HepG2 (cell line): Measurements from ENCODE around the gene HSD11B2. TPM values are rescaled to one million over a fixed set of nuclear protein-coding genes. Genes with fewer than 3 reads are reported as not detected.

Source experiments
- CEBPG ChIP-seq: IDR thresholded peaks from 2 replicates; pipeline ENCODE4 v1.6.1; 2016
- EED ChIP-seq: sonication (generic); formaldehyde crosslinking; IDR thresholded peaks from 2 replicates; pipeline ENCODE4 v1.5.0; 2020; ENCODE audit warnings: mild to moderate bottlenecking, missing genetic modification reagents
- GATAD1 ChIP-seq: IDR thresholded peaks from 2 replicates; pipeline ENCODE4 v1.6.1; 2016; ENCODE audit warnings: missing genetic modification reagents, missing compliant biosample characterization
- HNRNPH1 ChIP-seq: fragments of 200-400 bp; formaldehyde crosslinking; optimal IDR thresholded peaks from 2 replicates; pipeline ENCODE3; 2017; ENCODE audit warnings: mild to moderate bottlenecking, low read depth, low read length
- MBD4 ChIP-seq: IDR thresholded peaks from 2 replicates; pipeline ENCODE4 v1.6.1; 2012; ENCODE audit warnings: low read length, inconsistent platforms, borderline replicate concordance
- REPIN1 ChIP-seq: sonication (generic); formaldehyde crosslinking; IDR thresholded peaks from 2 replicates; pipeline ENCODE4 v1.8.0; 2022; ENCODE audit warnings: missing genetic modification reagents, low read depth, mild to moderate bottlenecking, borderline replicate concordance
- SIX4 ChIP-seq: sonication (generic); formaldehyde crosslinking; IDR thresholded peaks from 2 replicates; pipeline ENCODE4 v1.4.0; 2020; ENCODE audit warnings: missing genetic modification reagents
- TGIF2 ChIP-seq: IDR thresholded peaks from 2 replicates; pipeline ENCODE4 v1.6.1; 2016; ENCODE audit warnings: control low read depth, missing compliant biosample characterization
- ZFX ChIP-seq: sonication (generic); formaldehyde crosslinking; IDR thresholded peaks from 2 replicates; pipeline ENCODE4 v1.4.0; 2020; ENCODE audit warnings: mild to moderate bottlenecking, low read depth, missing genetic modification reagents, moderate library complexity
- ZNF225 ChIP-seq: sonication (generic); formaldehyde crosslinking; IDR thresholded peaks from 2 replicates; pipeline ENCODE4 v1.4.0; 2020; ENCODE audit warnings: mild to moderate bottlenecking, missing genetic modification reagents
- ZNF550 ChIP-seq: sonication (generic); formaldehyde crosslinking; IDR thresholded peaks from 2 replicates; pipeline ENCODE4 v1.4.0; 2020; ENCODE audit warnings: mild to moderate bottlenecking, missing genetic modification reagents, borderline replicate concordance
- polyA plus RNA-seq, 8 experiments: library from polyadenylated mRNA; depleted of rRNA in 3 of 8; stranded (reverse) in 7 of 8; unstranded in 1 of 8; fragments of >200 nt; fragmentation: Illumina TruSeq in 4 of 8; extraction: Trizol in 4 of 8; gene quantifications; 2 replicates each; pipeline versions ENCODE4 v1.2.1 to v1.2.3, GENCODE V29; 2011 to 2016; ENCODE audit warnings: low read depth in 4 of 8, missing spikeins in 1 of 8, mixed read lengths in 1 of 8; ENCODE audit not compliant: insufficient read depth in 1 of 8
- total RNA-seq, 5 experiments: library from RNA; depleted of rRNA; stranded (reverse); fragments of >200 nt; fragmentation: Illumina TruSeq; extraction: Trizol; gene quantifications; 2 replicates each; pipeline ENCODE4 v1.2.3, GENCODE V29; 2016; ENCODE audit warnings: low read depth in 1 of 5
- TF ChIP-seq, protein P1 (sequence below): IDR thresholded peaks from 2 replicates; pipeline ENCODE4 v1.6.1; 2012; ENCODE audit warnings: inconsistent platforms
- TF ChIP-seq, protein P2 (sequence below): sonication (generic); formaldehyde crosslinking; IDR thresholded peaks from 2 replicates; pipeline ENCODE4 v1.4.0; 2020; ENCODE audit warnings: missing genetic modification reagents
- TF ChIP-seq, protein P3 (sequence below): sonication (generic); formaldehyde crosslinking; IDR thresholded peaks from 2 replicates; pipeline ENCODE4 v1.4.0; 2020; ENCODE audit warnings: missing genetic modification reagents, borderline replicate concordance
- TF ChIP-seq, protein P4 (sequence below): sonication (generic); formaldehyde crosslinking; IDR thresholded peaks from 2 replicates; pipeline ENCODE4 v1.4.0; 2020; ENCODE audit warnings: missing genetic modification reagents
- TF ChIP-seq, protein P5 (sequence below): sonication (generic); formaldehyde crosslinking; IDR thresholded peaks from 2 replicates; pipeline ENCODE4 v1.8.0; 2022; ENCODE audit warnings: low read depth, missing genetic modification reagents
- TF ChIP-seq, protein P6 (sequence below): sonication (generic); formaldehyde crosslinking; IDR thresholded peaks from 2 replicates; pipeline ENCODE4 v1.4.0; 2020; ENCODE audit warnings: missing genetic modification reagents

Gene HSD11B2
- total and polyA plus RNA-seq, 2 of the 13 experiments (the other 11 are each of a cell fraction or from before 2014, with no cell fraction given) = 8.9 to 13.6 TPM

DNA sequence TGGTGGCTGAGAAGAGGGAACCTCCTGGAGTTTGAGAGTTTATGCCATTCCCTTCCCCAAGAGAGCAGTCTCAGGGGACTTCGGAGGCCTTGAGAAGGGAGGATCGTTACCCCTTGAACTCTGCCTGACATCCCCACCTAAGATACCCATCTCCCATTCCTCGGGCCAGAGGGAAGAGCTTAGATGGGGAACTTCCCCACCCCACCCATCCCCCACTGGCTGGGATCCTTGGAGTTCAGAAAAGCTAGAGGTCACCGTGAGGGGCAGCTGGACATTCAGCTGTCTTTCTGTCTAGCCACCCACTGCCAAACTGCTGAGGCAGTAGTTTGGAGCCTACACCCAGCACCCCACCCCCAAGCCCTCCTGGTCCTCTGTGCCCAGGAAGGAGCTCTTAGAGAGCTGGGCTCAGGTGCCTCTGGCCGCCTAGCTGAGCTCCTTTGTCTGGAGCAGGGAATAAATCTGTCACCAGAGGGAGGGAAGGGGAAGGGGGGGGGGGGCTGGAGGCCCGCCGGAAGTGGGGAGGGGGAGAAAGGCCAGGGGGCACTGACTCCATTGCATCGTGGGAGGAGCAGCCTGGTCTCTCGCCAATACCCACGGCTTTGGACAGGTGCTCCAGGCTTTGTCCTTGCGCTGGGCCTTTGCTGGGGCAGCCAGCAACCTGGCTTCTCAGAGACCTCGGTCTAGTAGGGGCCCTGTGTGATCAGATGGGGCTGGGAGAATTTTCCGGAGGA is 1.0 kb downstream of the HSD11B2 start (continued):
- TF ChIP-seq, protein P1, sequence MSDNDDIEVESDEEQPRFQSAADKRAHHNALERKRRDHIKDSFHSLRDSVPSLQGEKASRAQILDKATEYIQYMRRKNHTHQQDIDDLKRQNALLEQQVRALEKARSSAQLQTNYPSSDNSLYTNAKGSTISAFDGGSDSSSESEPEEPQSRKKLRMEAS = 0 out of 2 replicates have a peak, but pooled peaks have one; percentile 24
- TF ChIP-seq TGIF2 (CRISPR knock-in tag) (0 out of 2 replicates have a peak, but pooled peaks have one; percentile 11), EED (0 out of 2 replicates have a peak, but pooled peaks have one; percentile 44), ZNF550 (0 out of 2 replicates have a peak, but pooled peaks have one; percentile 81), GATAD1 (0 out of 2 replicates have a peak, but pooled peaks have one; percentile 7), MBD4 (no peak), HNRNPH1 (peak; percentile 17), ZFX (CRISPR knock-in tag) (peak; percentile 25; the same call in 1 of the 2 replicates), ZNF225 (CRISPR knock-in tag) (no peak), SIX4 (CRISPR knock-in tag) (no peak), REPIN1 (peak; percentile 44; the same call in 1 of the 2 replicates), CEBPG (CRISPR knock-in tag) (no peak)
- TF ChIP-seq, protein P2, sequence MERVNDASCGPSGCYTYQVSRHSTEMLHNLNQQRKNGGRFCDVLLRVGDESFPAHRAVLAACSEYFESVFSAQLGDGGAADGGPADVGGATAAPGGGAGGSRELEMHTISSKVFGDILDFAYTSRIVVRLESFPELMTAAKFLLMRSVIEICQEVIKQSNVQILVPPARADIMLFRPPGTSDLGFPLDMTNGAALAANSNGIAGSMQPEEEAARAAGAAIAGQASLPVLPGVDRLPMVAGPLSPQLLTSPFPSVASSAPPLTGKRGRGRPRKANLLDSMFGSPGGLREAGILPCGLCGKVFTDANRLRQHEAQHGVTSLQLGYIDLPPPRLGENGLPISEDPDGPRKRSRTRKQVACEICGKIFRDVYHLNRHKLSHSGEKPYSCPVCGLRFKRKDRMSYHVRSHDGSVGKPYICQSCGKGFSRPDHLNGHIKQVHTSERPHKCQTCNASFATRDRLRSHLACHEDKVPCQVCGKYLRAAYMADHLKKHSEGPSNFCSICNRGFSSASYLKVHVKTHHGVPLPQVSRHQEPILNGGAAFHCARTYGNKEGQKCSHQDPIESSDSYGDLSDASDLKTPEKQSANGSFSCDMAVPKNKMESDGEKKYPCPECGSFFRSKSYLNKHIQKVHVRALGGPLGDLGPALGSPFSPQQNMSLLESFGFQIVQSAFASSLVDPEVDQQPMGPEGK (CRISPR knock-in tag) = peak; percentile 60; the same call in 1 of the 2 replicates
- TF ChIP-seq, protein P3, sequence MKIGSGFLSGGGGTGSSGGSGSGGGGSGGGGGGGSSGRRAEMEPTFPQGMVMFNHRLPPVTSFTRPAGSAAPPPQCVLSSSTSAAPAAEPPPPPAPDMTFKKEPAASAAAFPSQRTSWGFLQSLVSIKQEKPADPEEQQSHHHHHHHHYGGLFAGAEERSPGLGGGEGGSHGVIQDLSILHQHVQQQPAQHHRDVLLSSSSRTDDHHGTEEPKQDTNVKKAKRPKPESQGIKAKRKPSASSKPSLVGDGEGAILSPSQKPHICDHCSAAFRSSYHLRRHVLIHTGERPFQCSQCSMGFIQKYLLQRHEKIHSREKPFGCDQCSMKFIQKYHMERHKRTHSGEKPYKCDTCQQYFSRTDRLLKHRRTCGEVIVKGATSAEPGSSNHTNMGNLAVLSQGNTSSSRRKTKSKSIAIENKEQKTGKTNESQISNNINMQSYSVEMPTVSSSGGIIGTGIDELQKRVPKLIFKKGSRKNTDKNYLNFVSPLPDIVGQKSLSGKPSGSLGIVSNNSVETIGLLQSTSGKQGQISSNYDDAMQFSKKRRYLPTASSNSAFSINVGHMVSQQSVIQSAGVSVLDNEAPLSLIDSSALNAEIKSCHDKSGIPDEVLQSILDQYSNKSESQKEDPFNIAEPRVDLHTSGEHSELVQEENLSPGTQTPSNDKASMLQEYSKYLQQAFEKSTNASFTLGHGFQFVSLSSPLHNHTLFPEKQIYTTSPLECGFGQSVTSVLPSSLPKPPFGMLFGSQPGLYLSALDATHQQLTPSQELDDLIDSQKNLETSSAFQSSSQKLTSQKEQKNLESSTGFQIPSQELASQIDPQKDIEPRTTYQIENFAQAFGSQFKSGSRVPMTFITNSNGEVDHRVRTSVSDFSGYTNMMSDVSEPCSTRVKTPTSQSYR = peak; percentile 69
- TF ChIP-seq, protein P4, sequence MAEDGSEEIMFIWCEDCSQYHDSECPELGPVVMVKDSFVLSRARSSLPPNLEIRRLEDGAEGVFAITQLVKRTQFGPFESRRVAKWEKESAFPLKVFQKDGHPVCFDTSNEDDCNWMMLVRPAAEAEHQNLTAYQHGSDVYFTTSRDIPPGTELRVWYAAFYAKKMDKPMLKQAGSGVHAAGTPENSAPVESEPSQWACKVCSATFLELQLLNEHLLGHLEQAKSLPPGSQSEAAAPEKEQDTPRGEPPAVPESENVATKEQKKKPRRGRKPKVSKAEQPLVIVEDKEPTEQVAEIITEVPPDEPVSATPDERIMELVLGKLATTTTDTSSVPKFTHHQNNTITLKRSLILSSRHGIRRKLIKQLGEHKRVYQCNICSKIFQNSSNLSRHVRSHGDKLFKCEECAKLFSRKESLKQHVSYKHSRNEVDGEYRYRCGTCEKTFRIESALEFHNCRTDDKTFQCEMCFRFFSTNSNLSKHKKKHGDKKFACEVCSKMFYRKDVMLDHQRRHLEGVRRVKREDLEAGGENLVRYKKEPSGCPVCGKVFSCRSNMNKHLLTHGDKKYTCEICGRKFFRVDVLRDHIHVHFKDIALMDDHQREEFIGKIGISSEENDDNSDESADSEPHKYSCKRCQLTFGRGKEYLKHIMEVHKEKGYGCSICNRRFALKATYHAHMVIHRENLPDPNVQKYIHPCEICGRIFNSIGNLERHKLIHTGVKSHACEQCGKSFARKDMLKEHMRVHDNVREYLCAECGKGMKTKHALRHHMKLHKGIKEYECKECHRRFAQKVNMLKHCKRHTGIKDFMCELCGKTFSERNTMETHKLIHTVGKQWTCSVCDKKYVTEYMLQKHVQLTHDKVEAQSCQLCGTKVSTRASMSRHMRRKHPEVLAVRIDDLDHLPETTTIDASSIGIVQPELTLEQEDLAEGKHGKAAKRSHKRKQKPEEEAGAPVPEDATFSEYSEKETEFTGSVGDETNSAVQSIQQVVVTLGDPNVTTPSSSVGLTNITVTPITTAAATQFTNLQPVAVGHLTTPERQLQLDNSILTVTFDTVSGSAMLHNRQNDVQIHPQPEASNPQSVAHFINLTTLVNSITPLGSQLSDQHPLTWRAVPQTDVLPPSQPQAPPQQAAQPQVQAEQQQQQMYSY (CRISPR knock-in tag) = no peak
- TF ChIP-seq, protein P5, sequence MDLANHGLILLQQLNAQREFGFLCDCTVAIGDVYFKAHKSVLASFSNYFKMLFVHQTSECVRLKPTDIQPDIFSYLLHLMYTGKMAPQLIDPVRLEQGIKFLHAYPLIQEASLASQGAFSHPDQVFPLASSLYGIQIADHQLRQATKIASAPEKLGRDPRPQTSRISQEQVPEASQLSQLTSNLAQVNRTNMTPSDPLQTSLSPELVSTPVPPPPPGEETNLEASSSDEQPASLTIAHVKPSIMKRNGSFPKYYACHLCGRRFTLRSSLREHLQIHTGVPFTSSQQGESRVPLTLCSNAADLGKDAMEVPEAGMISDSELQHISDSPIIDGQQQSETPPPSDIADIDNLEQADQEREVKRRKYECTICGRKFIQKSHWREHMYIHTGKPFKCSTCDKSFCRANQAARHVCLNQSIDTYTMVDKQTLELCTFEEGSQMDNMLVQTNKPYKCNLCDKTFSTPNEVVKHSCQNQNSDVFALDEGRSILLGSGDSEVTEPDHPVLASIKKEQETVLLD = no peak
- TF ChIP-seq, protein P6, sequence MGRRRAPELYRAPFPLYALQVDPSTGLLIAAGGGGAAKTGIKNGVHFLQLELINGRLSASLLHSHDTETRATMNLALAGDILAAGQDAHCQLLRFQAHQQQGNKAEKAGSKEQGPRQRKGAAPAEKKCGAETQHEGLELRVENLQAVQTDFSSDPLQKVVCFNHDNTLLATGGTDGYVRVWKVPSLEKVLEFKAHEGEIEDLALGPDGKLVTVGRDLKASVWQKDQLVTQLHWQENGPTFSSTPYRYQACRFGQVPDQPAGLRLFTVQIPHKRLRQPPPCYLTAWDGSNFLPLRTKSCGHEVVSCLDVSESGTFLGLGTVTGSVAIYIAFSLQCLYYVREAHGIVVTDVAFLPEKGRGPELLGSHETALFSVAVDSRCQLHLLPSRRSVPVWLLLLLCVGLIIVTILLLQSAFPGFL (CRISPR knock-in tag) = no peak
